HepG2 (cell line): ENCODE results near the gene SLC9A1. TPM values are rescaled to one million over a fixed set of nuclear protein-coding genes. Genes with fewer than 3 reads are reported as not detected.

Source experiments
- ATAC-seq: fragments of 200-7000 bp; cut with Tn5 transposase; 3 replicates; pipeline ENCODE4 v1.9.1; 2020; ENCODE audit warnings: mild to moderate bottlenecking, moderate library complexity
- BruUV-seq: library from RNA; stranded (reverse); fragments of 400-500 nt; replicated peaks from 2 replicates; lab custom pipeline; 2021; lab: Mats Ljungman, UMichigan
- CTCF ChIA-PET: fragments of 300-600 bp; formaldehyde crosslinking; extraction: SDS; loops from one replicate; lab custom pipeline; 2021; ENCODE audit warnings: low total read pairs, inconsistent platforms, low intra/inter-chr PET ratio; lab: Yijun Ruan, JAX
- POLR2A ChIA-PET: fragments of 350-600 bp; sonication (Branson Sonifier 250); formaldehyde crosslinking; loops from one replicate; lab custom pipeline; 2020; ENCODE audit warnings: antibody characterized with exemption, inconsistent platforms; lab: Yijun Ruan, JAX
- DNase-seq: peaks from one replicate; pipeline ENCODE4 v3.0.0-alpha.2; 2015; ENCODE audit warnings: low spot score
- FAIRE-seq: peaks from 3 replicates; lab custom pipeline; 2011; peaks lifted over from hg19 to GRCh38; lab: Jason Lieb, UNC
- H2AFZ ChIP-seq: one replicate; pipeline ENCODE4 v1.6.1; 2011; ENCODE audit warnings: low read length, inconsistent platforms
- H3K27ac ChIP-seq: fragments of 300-600 bp; 3 replicates; pipeline ENCODE4 v1.8.0; 2011; ENCODE audit warnings: mixed run types, mild to moderate bottlenecking, mixed read lengths, low read length, inconsistent platforms; ENCODE audit not compliant: insufficient read depth; ENCODE audit errors: extremely low read length
- H3K27me3 ChIP-seq, 2 experiments: fragments of 200-600 bp in 1 of 2; 2 replicates in 1 of 2; 3 replicates in 1 of 2; pipeline versions ENCODE4 v1.6.0 to v1.8.0; 2011; ENCODE audit warnings: low read length in 2 of 2, mild to moderate bottlenecking in 2 of 2, moderate library complexity in 2 of 2, inconsistent platforms in 1 of 2; ENCODE audit not compliant: insufficient read depth in 2 of 2, control insufficient read depth in 1 of 2
- H3K36me3 ChIP-seq, 2 experiments: fragments of 200-600 bp in 1 of 2; replicated peaks in 1 of 2; 2 replicates in 1 of 2; 3 replicates in 1 of 2; pipeline versions ENCODE4 v1.5.1 to v1.8.0; 2011; ENCODE audit warnings: low read length in 2 of 2, inconsistent platforms in 1 of 2; ENCODE audit not compliant: insufficient read depth in 2 of 2, control insufficient read depth in 1 of 2
- H3K4me1 ChIP-seq: 2 replicates; pipeline ENCODE4 v1.5.1; 2012; ENCODE audit warnings: low read length, inconsistent platforms; ENCODE audit not compliant: insufficient read depth
- H3K4me2 ChIP-seq: 2 replicates; pipeline ENCODE4 v1.6.0; 2011; ENCODE audit warnings: low read depth, low read length, inconsistent platforms
- H3K4me3 ChIP-seq, 3 experiments: fragments of 200-600 bp in 1 of 3; sonication (generic), shearing (Covaris generic) in 1 of 3; replicated peaks in 1 of 3; 2 replicates each; pipeline ENCODE4 v1.5.1; 2011 to 2016; ENCODE audit warnings: low read length in 3 of 3, inconsistent platforms in 2 of 3, low read depth in 2 of 3, mild to moderate bottlenecking in 2 of 3, control low read depth in 1 of 3, mixed read lengths in 1 of 3; ENCODE audit not compliant: insufficient read depth in 1 of 3
- H3K79me2 ChIP-seq: one replicate; pipeline ENCODE4 v1.6.1; 2011; ENCODE audit warnings: low read length, inconsistent platforms; ENCODE audit not compliant: insufficient read depth
- H3K9ac ChIP-seq: 2 replicates; pipeline ENCODE4 v1.6.0; 2011; ENCODE audit warnings: mild to moderate bottlenecking, low read depth, low read length, inconsistent platforms; ENCODE audit not compliant: insufficient read depth
- H3K9me3 ChIP-seq: 2 replicates; pipeline ENCODE4 v1.5.1; 2012; ENCODE audit warnings: mild to moderate bottlenecking, low read length
- H4K20me1 ChIP-seq: 2 replicates; pipeline ENCODE4 v1.6.0; 2011; ENCODE audit warnings: inconsistent platforms, mild to moderate bottlenecking, low read length, moderate library complexity; ENCODE audit not compliant: insufficient read depth
- BCL3 ChIP-seq: sonication (generic); formaldehyde crosslinking; IDR thresholded peaks from 2 replicates; pipeline ENCODE4 v1.5.1; 2020; ENCODE audit warnings: mild to moderate bottlenecking, missing genetic modification reagents, moderate library complexity
- CAMTA2 ChIP-seq: sonication (generic); formaldehyde crosslinking; IDR thresholded peaks from 2 replicates; pipeline ENCODE4 v1.4.0; 2020; ENCODE audit warnings: mild to moderate bottlenecking, missing genetic modification reagents, borderline replicate concordance
- FOXM1 ChIP-seq: sonication (generic); formaldehyde crosslinking; IDR thresholded peaks from 2 replicates; pipeline ENCODE4 v1.5.0; 2020; ENCODE audit warnings: missing genetic modification reagents
- FOXO1 ChIP-seq: sonication (generic); formaldehyde crosslinking; IDR thresholded peaks from 2 replicates; pipeline ENCODE4 v1.4.0; 2020; ENCODE audit warnings: missing genetic modification reagents
- KDM1A ChIP-seq: IDR thresholded peaks from 2 replicates; pipeline ENCODE4 v1.6.1; 2016; ENCODE audit warnings: missing compliant biosample characterization
- NONO ChIP-seq, 2 experiments: fragments of 450-650 bp in 1 of 2; sonication (generic) in 1 of 2; formaldehyde crosslinking in 1 of 2; IDR thresholded peaks in 1 of 2; conservative IDR thresholded peaks in 1 of 2; 2 replicates each; pipeline versions ENCODE4 v1.6.1 to v1.8.0; 2017 to 2022; ENCODE audit warnings: mild to moderate bottlenecking in 1 of 2, missing genetic modification reagents in 1 of 2, moderate library complexity in 1 of 2
- SATB2 ChIP-seq: sonication (generic); formaldehyde crosslinking; IDR thresholded peaks from 2 replicates; pipeline ENCODE4 v1.5.0; 2020; ENCODE audit warnings: missing genetic modification reagents
- XBP1 ChIP-seq: sonication (generic); formaldehyde crosslinking; IDR thresholded peaks from 2 replicates; pipeline ENCODE4 v1.5.0; 2020; ENCODE audit warnings: missing genetic modification reagents
- ZBTB44 ChIP-seq: sonication (generic); formaldehyde crosslinking; IDR thresholded peaks from 2 replicates; pipeline ENCODE4 v1.4.0; 2020; ENCODE audit warnings: missing genetic modification reagents
- ZNF589 ChIP-seq: sonication (generic); formaldehyde crosslinking; conservative IDR thresholded peaks from 2 replicates; pipeline ENCODE4 v1.8.0; 2022; ENCODE audit warnings: mild to moderate bottlenecking, moderate library complexity, missing genetic modification reagents
- WGBS: methylation state at CpG from one replicate; pipeline ENCODE4 v1.1.6; 2017; ENCODE audit warnings: low lambda C conversion rate; 5-methylcytosine and 5-hydroxymethylcytosine counted together
- in situ Hi-C: cut with HindIII; loops from 2 replicates; pipeline ENCODE4 v1.10.0; 2017; ENCODE audit warnings: low pct_unique_long_range_greater_than_20kb; ENCODE audit not compliant: extremely low pct_ligation_motif_present
- intact Hi-C: fragments of 100-400 bp; cut with micrococcal nuclease; formaldehyde crosslinking; loops from one replicate; pipeline ENCODE4 v1.10.0; 2022; ENCODE audit not compliant: unreplicated experiment
- polyA plus RNA-seq, 8 experiments: library from polyadenylated mRNA; depleted of rRNA in 3 of 8; stranded (reverse) in 7 of 8; unstranded in 1 of 8; fragments of >200 nt; fragmentation: Illumina TruSeq in 4 of 8; extraction: Trizol in 4 of 8; gene quantifications; 2 replicates each; pipeline versions ENCODE4 v1.2.1 to v1.2.3, GENCODE V29; 2011 to 2016; ENCODE audit warnings: low read depth in 4 of 8, missing spikeins in 1 of 8, mixed read lengths in 1 of 8; ENCODE audit not compliant: insufficient read depth in 1 of 8
- total RNA-seq, 5 experiments: library from RNA; depleted of rRNA; stranded (reverse); fragments of >200 nt; fragmentation: Illumina TruSeq; extraction: Trizol; gene quantifications; 2 replicates each; pipeline ENCODE4 v1.2.3, GENCODE V29; 2016; ENCODE audit warnings: low read depth in 1 of 5

The SLC9A1 gene
- total and polyA plus RNA-seq, 2 of the 13 experiments (the other 11 are each of a cell fraction or from before 2014, with no cell fraction given) = 1.4 to 2.9 TPM

GRCh38 chr1:27118440-27118689 is 36.6 kb downstream of the SLC9A1 start (continued):
- no peak for TF ChIP-seq BCL3 (CRISPR knock-in tag)
- no peak for TF ChIP-seq KDM1A (CRISPR knock-in tag)

GRCh38 chr1:27117733-27118439 is 37.0 kb downstream of the SLC9A1 start:
- CTCF ChIA-PET = no interaction called here
- ATAC-seq = no peak
- Histone ChIP-seq H3K36me3 (peaks cover 1 to 8% of the 10 kb centered on the region in 2 experiments; a peak in 1 of 5 replicates), H3K27me3 (no peaks in the 10 kb centered on the region), H4K20me1 (no peaks in the 10 kb centered on the region), H3K79me2 (no peaks in the 10 kb centered on the region), H3K27ac (no peak overlapping the region), H2AFZ (no peak overlapping the region), H3K4me2 (no peak overlapping the region), H3K9ac (no peak overlapping the region), H3K4me1 (peaks cover 23% of the 10 kb centered on the region), H3K4me3 (no peak overlapping the region), H3K9me3 (no peaks in the 10 kb centered on the region)
- DNase-seq = no peak
- no TSS peak for BruUV-seq
- intact Hi-C loops (no loop called here), in situ Hi-C loops (no loop called here)
- no peak for FAIRE-seq
- TF ChIP-seq ZBTB44 = no peak
- no peak for TF ChIP-seq XBP1 (CRISPR knock-in tag)
- TF ChIP-seq FOXO1 (CRISPR knock-in tag) = no peak
- TF ChIP-seq CAMTA2 (CRISPR knock-in tag) = no peak
- TF ChIP-seq NONO (IDR thresholded peaks at IDR 0.05) = no peak
- no peak for TF ChIP-seq NONO (CRISPR knock-in tag; conservative IDR thresholded peaks at IDR 0.05)
- no peak for TF ChIP-seq SATB2 (CRISPR knock-in tag)
- TF ChIP-seq FOXM1 = no peak
- no peak for TF ChIP-seq ZNF589
- 75% methylated on average over 5 of the region's 12 CpGs for WGBS
- POLR2A ChIA-PET = no interaction called here
